HepG2 (cell line): ENCODE results near the gene LAMP1. TPM values are rescaled to one million over a fixed set of nuclear protein-coding genes. Genes with fewer than 3 reads are reported as not detected.

ENCODE experiments used
- ATAC-seq: fragments of 200-7000 bp; cut with Tn5 transposase; 3 replicates; pipeline ENCODE4 v1.9.1; 2020; ENCODE audit warnings: mild to moderate bottlenecking, moderate library complexity
- BruUV-seq: library from RNA; stranded (reverse); fragments of 400-500 nt; replicated peaks from 2 replicates; lab custom pipeline; 2021; lab: Mats Ljungman, UMichigan
- CTCF ChIA-PET: fragments of 300-600 bp; formaldehyde crosslinking; extraction: SDS; loops from one replicate; lab custom pipeline; 2021; ENCODE audit warnings: low total read pairs, inconsistent platforms, low intra/inter-chr PET ratio; lab: Yijun Ruan, JAX
- POLR2A ChIA-PET: fragments of 350-600 bp; sonication (Branson Sonifier 250); formaldehyde crosslinking; loops from one replicate; lab custom pipeline; 2020; ENCODE audit warnings: antibody characterized with exemption, inconsistent platforms; lab: Yijun Ruan, JAX
- DNase-seq: peaks from one replicate; pipeline ENCODE4 v3.0.0-alpha.2; 2015; ENCODE audit warnings: low spot score
- FAIRE-seq: peaks from 3 replicates; lab custom pipeline; 2011; peaks lifted over from hg19 to GRCh38; lab: Jason Lieb, UNC
- H2AFZ ChIP-seq: one replicate; pipeline ENCODE4 v1.6.1; 2011; ENCODE audit warnings: low read length, inconsistent platforms
- H3K27ac ChIP-seq: fragments of 300-600 bp; 3 replicates; pipeline ENCODE4 v1.8.0; 2011; ENCODE audit warnings: mixed run types, mild to moderate bottlenecking, mixed read lengths, low read length, inconsistent platforms; ENCODE audit not compliant: insufficient read depth; ENCODE audit errors: extremely low read length
- H3K27me3 ChIP-seq, 2 experiments: fragments of 200-600 bp in 1 of 2; 2 replicates in 1 of 2; 3 replicates in 1 of 2; pipeline versions ENCODE4 v1.6.0 to v1.8.0; 2011; ENCODE audit warnings: low read length in 2 of 2, mild to moderate bottlenecking in 2 of 2, moderate library complexity in 2 of 2, inconsistent platforms in 1 of 2; ENCODE audit not compliant: insufficient read depth in 2 of 2, control insufficient read depth in 1 of 2
- H3K36me3 ChIP-seq, 2 experiments: fragments of 200-600 bp in 1 of 2; replicated peaks in 1 of 2; 2 replicates in 1 of 2; 3 replicates in 1 of 2; pipeline versions ENCODE4 v1.5.1 to v1.8.0; 2011; ENCODE audit warnings: low read length in 2 of 2, inconsistent platforms in 1 of 2; ENCODE audit not compliant: insufficient read depth in 2 of 2, control insufficient read depth in 1 of 2
- H3K4me1 ChIP-seq: 2 replicates; pipeline ENCODE4 v1.5.1; 2012; ENCODE audit warnings: low read length, inconsistent platforms; ENCODE audit not compliant: insufficient read depth
- H3K4me2 ChIP-seq: 2 replicates; pipeline ENCODE4 v1.6.0; 2011; ENCODE audit warnings: low read depth, low read length, inconsistent platforms
- H3K4me3 ChIP-seq, 3 experiments: fragments of 200-600 bp in 1 of 3; sonication (generic), shearing (Covaris generic) in 1 of 3; replicated peaks in 1 of 3; 2 replicates each; pipeline ENCODE4 v1.5.1; 2011 to 2016; ENCODE audit warnings: low read length in 3 of 3, inconsistent platforms in 2 of 3, low read depth in 2 of 3, mild to moderate bottlenecking in 2 of 3, control low read depth in 1 of 3, mixed read lengths in 1 of 3; ENCODE audit not compliant: insufficient read depth in 1 of 3
- H3K79me2 ChIP-seq: one replicate; pipeline ENCODE4 v1.6.1; 2011; ENCODE audit warnings: low read length, inconsistent platforms; ENCODE audit not compliant: insufficient read depth
- H3K9ac ChIP-seq: 2 replicates; pipeline ENCODE4 v1.6.0; 2011; ENCODE audit warnings: mild to moderate bottlenecking, low read depth, low read length, inconsistent platforms; ENCODE audit not compliant: insufficient read depth
- H3K9me3 ChIP-seq: 2 replicates; pipeline ENCODE4 v1.5.1; 2012; ENCODE audit warnings: mild to moderate bottlenecking, low read length
- H4K20me1 ChIP-seq: 2 replicates; pipeline ENCODE4 v1.6.0; 2011; ENCODE audit warnings: inconsistent platforms, mild to moderate bottlenecking, low read length, moderate library complexity; ENCODE audit not compliant: insufficient read depth
- CAMTA2 ChIP-seq: sonication (generic); formaldehyde crosslinking; IDR thresholded peaks from 2 replicates; pipeline ENCODE4 v1.4.0; 2020; ENCODE audit warnings: mild to moderate bottlenecking, missing genetic modification reagents, borderline replicate concordance
- CREM ChIP-seq, 2 experiments: sonication (generic) in 1 of 2; formaldehyde crosslinking in 1 of 2; IDR thresholded peaks; 2 replicates each; pipeline versions ENCODE4 v1.4.0 to v1.6.1; 2016 to 2020; ENCODE audit warnings: antibody characterized with exemption in 1 of 2, mild to moderate bottlenecking in 1 of 2, missing genetic modification reagents in 1 of 2
- MAFG ChIP-seq: sonication (generic); formaldehyde crosslinking; IDR thresholded peaks from 2 replicates; pipeline ENCODE4 v1.5.1; 2020; ENCODE audit warnings: mild to moderate bottlenecking, missing genetic modification reagents
- NPAS2 ChIP-seq: sonication (generic); formaldehyde crosslinking; IDR thresholded peaks from 2 replicates; pipeline ENCODE4 v1.8.0; 2022; ENCODE audit warnings: mild to moderate bottlenecking, missing genetic modification reagents, borderline replicate concordance
- NR3C1 ChIP-seq: sonication (generic); formaldehyde crosslinking; IDR thresholded peaks from 2 replicates; pipeline ENCODE4 v1.4.0; 2020; ENCODE audit warnings: missing genetic modification reagents
- RARA ChIP-seq: IDR thresholded peaks from 2 replicates; pipeline ENCODE4 v1.6.1; 2016; ENCODE audit warnings: missing genetic modification reagents, missing compliant biosample characterization
- RBFOX2 ChIP-seq: fragments of 200-400 bp; formaldehyde crosslinking; IDR thresholded peaks from 2 replicates; pipeline ENCODE4 v1.6.1; 2017; ENCODE audit warnings: low read depth, mild to moderate bottlenecking, low read length
- TRIM22 ChIP-seq: fragments of 450-650 bp; IDR thresholded peaks from 2 replicates; pipeline ENCODE4 v1.6.1; 2017
- ZC3H4 ChIP-seq: sonication (generic); formaldehyde crosslinking; IDR thresholded peaks from 2 replicates; pipeline ENCODE4 v1.4.0; 2020; ENCODE audit warnings: missing genetic modification reagents, borderline replicate concordance
- ZNF253 ChIP-seq: sonication (generic); formaldehyde crosslinking; IDR thresholded peaks from 2 replicates; pipeline ENCODE4 v1.8.0; 2022; ENCODE audit warnings: mild to moderate bottlenecking, missing genetic modification reagents, borderline replicate concordance
- ZNF589 ChIP-seq: sonication (generic); formaldehyde crosslinking; conservative IDR thresholded peaks from 2 replicates; pipeline ENCODE4 v1.8.0; 2022; ENCODE audit warnings: mild to moderate bottlenecking, moderate library complexity, missing genetic modification reagents
- WGBS: methylation state at CpG from one replicate; pipeline ENCODE4 v1.1.6; 2017; ENCODE audit warnings: low lambda C conversion rate; 5-methylcytosine and 5-hydroxymethylcytosine counted together
- in situ Hi-C: cut with HindIII; loops from 2 replicates; pipeline ENCODE4 v1.10.0; 2017; ENCODE audit warnings: low pct_unique_long_range_greater_than_20kb; ENCODE audit not compliant: extremely low pct_ligation_motif_present
- intact Hi-C: fragments of 100-400 bp; cut with micrococcal nuclease; formaldehyde crosslinking; loops from one replicate; pipeline ENCODE4 v1.10.0; 2022; ENCODE audit not compliant: unreplicated experiment
- polyA plus RNA-seq, 8 experiments: library from polyadenylated mRNA; depleted of rRNA in 3 of 8; stranded (reverse) in 7 of 8; unstranded in 1 of 8; fragments of >200 nt; fragmentation: Illumina TruSeq in 4 of 8; extraction: Trizol in 4 of 8; gene quantifications; 2 replicates each; pipeline versions ENCODE4 v1.2.1 to v1.2.3, GENCODE V29; 2011 to 2016; ENCODE audit warnings: low read depth in 4 of 8, missing spikeins in 1 of 8, mixed read lengths in 1 of 8; ENCODE audit not compliant: insufficient read depth in 1 of 8
- total RNA-seq, 5 experiments: library from RNA; depleted of rRNA; stranded (reverse); fragments of >200 nt; fragmentation: Illumina TruSeq; extraction: Trizol; gene quantifications; 2 replicates each; pipeline ENCODE4 v1.2.3, GENCODE V29; 2016; ENCODE audit warnings: low read depth in 1 of 5
- TF ChIP-seq, protein P1 (sequence below): sonication (generic); formaldehyde crosslinking; IDR thresholded peaks from 2 replicates; pipeline ENCODE4 v1.8.1; 2023; ENCODE audit warnings: mild to moderate bottlenecking, moderate library complexity, missing genetic modification reagents
- TF ChIP-seq, protein P2 (sequence below): sonication (generic); formaldehyde crosslinking; IDR thresholded peaks from 2 replicates; pipeline ENCODE4 v1.5.1; 2020; ENCODE audit warnings: mild to moderate bottlenecking, missing genetic modification reagents, borderline replicate concordance

LAMP1 gene
- total and polyA plus RNA-seq, 2 of the 13 experiments (the other 11 are each of a cell fraction or from before 2014, with no cell fraction given), result 103 to 112 TPM

DNA sequence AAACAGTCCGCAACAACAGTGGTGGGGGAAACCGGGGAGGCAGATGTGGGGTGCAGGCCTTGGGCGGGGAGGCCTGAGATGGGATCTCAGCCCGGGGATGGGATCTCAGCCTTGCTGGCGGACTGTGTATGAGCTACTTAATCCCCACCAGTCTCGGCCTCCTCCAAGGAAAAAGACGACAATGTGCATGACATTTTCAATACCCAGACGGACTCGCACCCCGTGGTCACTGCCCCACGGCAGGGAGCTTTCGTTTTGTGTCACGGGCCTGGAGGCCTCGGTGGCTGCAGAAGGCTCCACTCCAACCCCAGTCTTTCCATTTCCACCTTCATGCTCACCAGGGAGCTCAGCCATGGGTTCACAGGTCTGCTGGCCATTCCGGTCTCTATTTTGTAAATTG lies 41.4 kb downstream of the LAMP1 start:
- intact Hi-C loops (no loop called here), in situ Hi-C loops (no loop called here)
- Histone ChIP-seq H4K20me1 (no peaks in the 10 kb centered on the region), H3K9ac (no peak overlapping the region), H3K79me2 (no peaks in the 10 kb centered on the region), H2AFZ (no peak overlapping the region), H3K27ac (no peak overlapping the region), H3K36me3 (peaks cover 8 to 28% of the 10 kb centered on the region in 2 experiments; a peak in 4 of 5 replicates), H3K4me2 (no peak overlapping the region), H3K27me3 (no peaks in the 10 kb centered on the region), H3K4me3 (no peak overlapping the region), H3K4me1 (no peaks in the 10 kb centered on the region), H3K9me3 (no peaks in the 10 kb centered on the region)
- no peak for DNase-seq
- no TSS peak for BruUV-seq
- CTCF ChIA-PET, result no interaction called here
- no peak for ATAC-seq
- WGBS, result 97% methylated on average over 15 of the region's 15 CpGs
- POLR2A ChIA-PET, result no interaction called here
- no peak for FAIRE-seq
- TF ChIP-seq CREM (IDR thresholded peaks at IDR 0.05) (no peak), CREM (CRISPR knock-in tag; IDR thresholded peaks at IDR 0.05) (no peak), NPAS2 (no peak), ZNF589 (CRISPR knock-in tag) (no peak), ZNF253 (CRISPR knock-in tag) (no peak), NR3C1 (CRISPR knock-in tag) (no peak), RARA (CRISPR knock-in tag) (no peak), MAFG (CRISPR knock-in tag) (no peak), RBFOX2 (no peak), CAMTA2 (CRISPR knock-in tag) (no peak), TRIM22 (no peak), ZC3H4 (CRISPR knock-in tag) (no peak)
- TF ChIP-seq, protein P1, sequence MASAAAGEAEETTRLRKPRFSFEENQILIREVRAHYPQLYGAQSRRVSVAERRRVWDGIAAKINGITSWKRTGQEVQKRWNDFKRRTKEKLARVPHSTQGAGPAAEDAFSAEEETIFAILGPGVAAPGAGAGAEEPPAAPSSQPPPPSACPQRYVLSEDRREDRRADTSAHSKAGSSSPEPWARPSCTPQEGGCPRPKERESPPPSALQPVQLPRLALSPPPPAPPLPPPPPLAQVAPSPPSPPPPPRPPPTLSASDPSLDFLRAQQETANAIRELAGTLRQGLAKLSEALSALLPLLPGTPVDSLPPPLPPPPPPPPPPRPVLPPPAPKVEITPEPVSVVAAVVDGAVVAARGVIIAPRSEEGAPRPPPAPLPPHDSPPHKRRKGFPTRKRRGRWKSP (CRISPR knock-in tag), result no peak
- TF ChIP-seq, protein P2, sequence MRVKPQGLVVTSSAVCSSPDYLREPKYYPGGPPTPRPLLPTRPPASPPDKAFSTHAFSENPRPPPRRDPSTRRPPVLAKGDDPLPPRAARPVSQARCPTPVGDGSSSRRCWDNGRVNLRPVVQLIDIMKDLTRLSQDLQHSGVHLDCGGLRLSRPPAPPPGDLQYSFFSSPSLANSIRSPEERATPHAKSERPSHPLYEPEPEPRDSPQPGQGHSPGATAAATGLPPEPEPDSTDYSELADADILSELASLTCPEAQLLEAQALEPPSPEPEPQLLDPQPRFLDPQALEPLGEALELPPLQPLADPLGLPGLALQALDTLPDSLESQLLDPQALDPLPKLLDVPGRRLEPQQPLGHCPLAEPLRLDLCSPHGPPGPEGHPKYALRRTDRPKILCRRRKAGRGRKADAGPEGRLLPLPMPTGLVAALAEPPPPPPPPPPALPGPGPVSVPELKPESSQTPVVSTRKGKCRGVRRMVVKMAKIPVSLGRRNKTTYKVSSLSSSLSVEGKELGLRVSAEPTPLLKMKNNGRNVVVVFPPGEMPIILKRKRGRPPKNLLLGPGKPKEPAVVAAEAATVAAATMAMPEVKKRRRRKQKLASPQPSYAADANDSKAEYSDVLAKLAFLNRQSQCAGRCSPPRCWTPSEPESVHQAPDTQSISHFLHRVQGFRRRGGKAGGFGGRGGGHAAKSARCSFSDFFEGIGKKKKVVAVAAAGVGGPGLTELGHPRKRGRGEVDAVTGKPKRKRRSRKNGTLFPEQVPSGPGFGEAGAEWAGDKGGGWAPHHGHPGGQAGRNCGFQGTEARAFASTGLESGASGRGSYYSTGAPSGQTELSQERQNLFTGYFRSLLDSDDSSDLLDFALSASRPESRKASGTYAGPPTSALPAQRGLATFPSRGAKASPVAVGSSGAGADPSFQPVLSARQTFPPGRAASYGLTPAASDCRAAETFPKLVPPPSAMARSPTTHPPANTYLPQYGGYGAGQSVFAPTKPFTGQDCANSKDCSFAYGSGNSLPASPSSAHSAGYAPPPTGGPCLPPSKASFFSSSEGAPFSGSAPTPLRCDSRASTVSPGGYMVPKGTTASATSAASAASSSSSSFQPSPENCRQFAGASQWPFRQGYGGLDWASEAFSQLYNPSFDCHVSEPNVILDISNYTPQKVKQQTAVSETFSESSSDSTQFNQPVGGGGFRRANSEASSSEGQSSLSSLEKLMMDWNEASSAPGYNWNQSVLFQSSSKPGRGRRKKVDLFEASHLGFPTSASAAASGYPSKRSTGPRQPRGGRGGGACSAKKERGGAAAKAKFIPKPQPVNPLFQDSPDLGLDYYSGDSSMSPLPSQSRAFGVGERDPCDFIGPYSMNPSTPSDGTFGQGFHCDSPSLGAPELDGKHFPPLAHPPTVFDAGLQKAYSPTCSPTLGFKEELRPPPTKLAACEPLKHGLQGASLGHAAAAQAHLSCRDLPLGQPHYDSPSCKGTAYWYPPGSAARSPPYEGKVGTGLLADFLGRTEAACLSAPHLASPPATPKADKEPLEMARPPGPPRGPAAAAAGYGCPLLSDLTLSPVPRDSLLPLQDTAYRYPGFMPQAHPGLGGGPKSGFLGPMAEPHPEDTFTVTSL (CRISPR knock-in tag), result no peak
- TF ChIP-seq, all 625 proteins: peak for 0
